ENCODE results near the gene ADGRA1. TPM values are rescaled to one million over a fixed set of nuclear protein-coding genes. Genes with fewer than 3 reads are reported as not detected.

Gene ADGRA1
- total RNA-seq, 1 donor from 2014 or later: under 0.01 TPM

GRCh38 chr10:133062085-133062484, 25.6 kb upstream of the ADGRA1 start:
- Histone ChIP-seq H3K36me3 (ENCODE audit: control insufficient read depth in 3 of 3, insufficient read depth in 3 of 3, low read length in 3 of 3) (no peaks in the 10 kb centered on the region), H3K27ac (ENCODE audit: low read depth, low read length) (no peak overlapping the region), H3K27me3 (ENCODE audit: control insufficient read depth in 3 of 3, insufficient read depth in 3 of 3, low read length in 3 of 3) (peaks cover 4 to 20% (median 11%) of the 10 kb centered on the region in 3 donors), H3K9ac (ENCODE audit: low read depth in 1 of 3, low read length in 3 of 3) (no peak overlapping the region), H3K9me3 (ENCODE audit: control insufficient read depth in 3 of 3, low read length in 3 of 3) (no peaks in the 10 kb centered on the region), H3K4me3 (ENCODE audit: low read length in 3 of 3) (no peak overlapping the region), H3K4me1 (ENCODE audit: control insufficient read depth in 3 of 3, insufficient read depth in 3 of 3, low read length in 3 of 3) (no peaks in the 10 kb centered on the region)

GRCh38 chr10:133062635-133063034, 25.1 kb upstream of the ADGRA1 start:
- no peak overlapping the region for H3K4me3 ChIP-seq (ENCODE audit: low read length in 3 of 3)
- H3K36me3 ChIP-seq (ENCODE audit: control insufficient read depth in 3 of 3, insufficient read depth in 3 of 3, low read length in 3 of 3): no peaks in the 10 kb centered on the region
- no peaks in the 10 kb centered on the region for H3K4me1 ChIP-seq (ENCODE audit: control insufficient read depth in 3 of 3, insufficient read depth in 3 of 3, low read length in 3 of 3)
- H3K9ac ChIP-seq (ENCODE audit: low read depth in 1 of 3, low read length in 3 of 3): no peak overlapping the region
- no peaks in the 10 kb centered on the region for H3K9me3 ChIP-seq (ENCODE audit: control insufficient read depth in 3 of 3, low read length in 3 of 3)
- peaks cover 4 to 23% (median 9%) of the 10 kb centered on the region in 3 donors for H3K27me3 ChIP-seq (ENCODE audit: control insufficient read depth in 3 of 3, insufficient read depth in 3 of 3, low read length in 3 of 3)
- H3K27ac ChIP-seq (ENCODE audit: low read depth, low read length): no peak overlapping the region

GRCh38 chr10:133067149-133068105, 20.3 kb upstream of the ADGRA1 start:
- Histone ChIP-seq H3K4me1 (ENCODE audit: control insufficient read depth in 3 of 3, insufficient read depth in 3 of 3, low read length in 3 of 3) (no peaks in the 10 kb centered on the region), H3K9ac (ENCODE audit: low read depth in 1 of 3, low read length in 3 of 3) (no peak overlapping the region), H3K27me3 (ENCODE audit: control insufficient read depth in 3 of 3, insufficient read depth in 3 of 3, low read length in 3 of 3) (peaks cover 12 to 39% (median 30%) of the 10 kb centered on the region in 3 donors)

GRCh38 chr10:133068111-133069032, 19.4 kb upstream of the ADGRA1 start:
- no peak overlapping the region for H3K9ac ChIP-seq (ENCODE audit: low read depth in 1 of 3, low read length in 3 of 3)
- no peaks in the 10 kb centered on the region for H3K36me3 ChIP-seq (ENCODE audit: control insufficient read depth in 3 of 3, insufficient read depth in 3 of 3, low read length in 3 of 3)
- H3K4me1 ChIP-seq (ENCODE audit: control insufficient read depth in 3 of 3, insufficient read depth in 3 of 3, low read length in 3 of 3): no peaks in the 10 kb centered on the region
- no peak overlapping the region for H3K27ac ChIP-seq (ENCODE audit: low read depth, low read length)
- no peaks in the 10 kb centered on the region for H3K9me3 ChIP-seq (ENCODE audit: control insufficient read depth in 3 of 3, low read length in 3 of 3)
- no peak overlapping the region for H3K4me3 ChIP-seq (ENCODE audit: low read length in 3 of 3)
- H3K27me3 ChIP-seq (ENCODE audit: control insufficient read depth in 3 of 3, insufficient read depth in 3 of 3, low read length in 3 of 3): peaks cover 12 to 44% (median 38%) of the 10 kb centered on the region in 3 donors

More at GRCh38 chr10:133067149-133068105, 20.3 kb upstream of the ADGRA1 start:
- Histone ChIP-seq H3K4me3 (ENCODE audit: low read length in 3 of 3) (no peak overlapping the region), H3K27ac (ENCODE audit: low read depth, low read length) (no peak overlapping the region), H3K36me3 (ENCODE audit: control insufficient read depth in 3 of 3, insufficient read depth in 3 of 3, low read length in 3 of 3) (no peaks in the 10 kb centered on the region), H3K9me3 (ENCODE audit: control insufficient read depth in 3 of 3, low read length in 3 of 3) (no peaks in the 10 kb centered on the region)

GRCh38 chr10:133069033-133069525, 18.6 kb upstream of the ADGRA1 start:
- Histone ChIP-seq H3K4me3 (ENCODE audit: low read length in 3 of 3) (no peak overlapping the region), H3K27ac (ENCODE audit: low read depth, low read length) (no peak overlapping the region), H3K36me3 (ENCODE audit: control insufficient read depth in 3 of 3, insufficient read depth in 3 of 3, low read length in 3 of 3) (no peaks in the 10 kb centered on the region), H3K4me1 (ENCODE audit: control insufficient read depth in 3 of 3, insufficient read depth in 3 of 3, low read length in 3 of 3) (no peaks in the 10 kb centered on the region), H3K27me3 (ENCODE audit: control insufficient read depth in 3 of 3, insufficient read depth in 3 of 3, low read length in 3 of 3) (peaks cover 12 to 51% (median 38%) of the 10 kb centered on the region in 3 donors), H3K9ac (ENCODE audit: low read depth in 1 of 3, low read length in 3 of 3) (no peak overlapping the region), H3K9me3 (ENCODE audit: control insufficient read depth in 3 of 3, low read length in 3 of 3) (no peaks in the 10 kb centered on the region)

- Histone ChIP-seq H3K27me3 (ENCODE audit: control insufficient read depth in 3 of 3, insufficient read depth in 3 of 3, low read length in 3 of 3) (peaks cover 23 to 53% (median 45%) of the 10 kb centered on the region in 3 donors), H3K4me3 (ENCODE audit: low read length in 3 of 3) (no peak overlapping the region), H3K9ac (ENCODE audit: low read depth in 1 of 3, low read length in 3 of 3) (no peak overlapping the region), H3K27ac (ENCODE audit: low read depth, low read length) (no peak overlapping the region), H3K9me3 (ENCODE audit: control insufficient read depth in 3 of 3, low read length in 3 of 3) (no peaks in the 10 kb centered on the region), H3K36me3 (ENCODE audit: control insufficient read depth in 3 of 3, insufficient read depth in 3 of 3, low read length in 3 of 3) (no peaks in the 10 kb centered on the region), H3K4me1 (ENCODE audit: control insufficient read depth in 3 of 3, insufficient read depth in 3 of 3, low read length in 3 of 3) (no peaks in the 10 kb centered on the region)
Observed at GRCh38 chr10:133070405-133070804, 17.3 kb upstream of the ADGRA1 start.

GRCh38 chr10:133070810-133071209, 16.9 kb upstream of the ADGRA1 start:
- Histone ChIP-seq H3K9ac (ENCODE audit: low read depth in 1 of 3, low read length in 3 of 3) (no peak overlapping the region), H3K4me3 (ENCODE audit: low read length in 3 of 3) (no peak overlapping the region), H3K36me3 (ENCODE audit: control insufficient read depth in 3 of 3, insufficient read depth in 3 of 3, low read length in 3 of 3) (no peaks in the 10 kb centered on the region), H3K9me3 (ENCODE audit: control insufficient read depth in 3 of 3, low read length in 3 of 3) (no peaks in the 10 kb centered on the region), H3K4me1 (ENCODE audit: control insufficient read depth in 3 of 3, insufficient read depth in 3 of 3, low read length in 3 of 3) (no peaks in the 10 kb centered on the region), H3K27me3 (ENCODE audit: control insufficient read depth in 3 of 3, insufficient read depth in 3 of 3, low read length in 3 of 3) (peaks cover 25 to 56% (median 45%) of the 10 kb centered on the region in 3 donors), H3K27ac (ENCODE audit: low read depth, low read length) (no peak overlapping the region)

GRCh38 chr10:133071733-133072132, 16.0 kb upstream of the ADGRA1 start:
- Histone ChIP-seq H3K27me3 (ENCODE audit: control insufficient read depth in 3 of 3, insufficient read depth in 3 of 3, low read length in 3 of 3) (peaks cover 34 to 65% (median 54%) of the 10 kb centered on the region in 3 donors), H3K27ac (ENCODE audit: low read depth, low read length) (no peak overlapping the region)

GRCh38 chr10:133072196-133072595, 15.5 kb upstream of the ADGRA1 start:
- Histone ChIP-seq H3K4me3 (ENCODE audit: low read length in 3 of 3) (no peak overlapping the region), H3K27me3 (ENCODE audit: control insufficient read depth in 3 of 3, insufficient read depth in 3 of 3, low read length in 3 of 3) (peaks cover 38 to 69% (median 58%) of the 10 kb centered on the region in 3 donors), H3K9me3 (ENCODE audit: control insufficient read depth in 3 of 3, low read length in 3 of 3) (no peaks in the 10 kb centered on the region), H3K36me3 (ENCODE audit: control insufficient read depth in 3 of 3, insufficient read depth in 3 of 3, low read length in 3 of 3) (no peaks in the 10 kb centered on the region), H3K27ac (ENCODE audit: low read depth, low read length) (no peak overlapping the region), H3K4me1 (ENCODE audit: control insufficient read depth in 3 of 3, insufficient read depth in 3 of 3, low read length in 3 of 3) (no peaks in the 10 kb centered on the region), H3K9ac (ENCODE audit: low read depth in 1 of 3, low read length in 3 of 3) (no peak overlapping the region)

More at GRCh38 chr10:133071733-133072132, 16.0 kb upstream of the ADGRA1 start:
- Histone ChIP-seq H3K36me3 (ENCODE audit: control insufficient read depth in 3 of 3, insufficient read depth in 3 of 3, low read length in 3 of 3) (no peaks in the 10 kb centered on the region), H3K9ac (ENCODE audit: low read depth in 1 of 3, low read length in 3 of 3) (no peak overlapping the region), H3K4me3 (ENCODE audit: low read length in 3 of 3) (no peak overlapping the region), H3K4me1 (ENCODE audit: control insufficient read depth in 3 of 3, insufficient read depth in 3 of 3, low read length in 3 of 3) (no peaks in the 10 kb centered on the region), H3K9me3 (ENCODE audit: control insufficient read depth in 3 of 3, low read length in 3 of 3) (no peaks in the 10 kb centered on the region)
